ENCODE measurements around the gene TUBGCP2. TPM values are rescaled to one million over a fixed set of nuclear protein-coding genes. Genes with fewer than 3 reads are reported as not detected.

The TUBGCP2 gene
- total and polyA plus RNA-seq, 12 donors, result 31.5 to 77.6 (median 37.3) TPM

DNA sequence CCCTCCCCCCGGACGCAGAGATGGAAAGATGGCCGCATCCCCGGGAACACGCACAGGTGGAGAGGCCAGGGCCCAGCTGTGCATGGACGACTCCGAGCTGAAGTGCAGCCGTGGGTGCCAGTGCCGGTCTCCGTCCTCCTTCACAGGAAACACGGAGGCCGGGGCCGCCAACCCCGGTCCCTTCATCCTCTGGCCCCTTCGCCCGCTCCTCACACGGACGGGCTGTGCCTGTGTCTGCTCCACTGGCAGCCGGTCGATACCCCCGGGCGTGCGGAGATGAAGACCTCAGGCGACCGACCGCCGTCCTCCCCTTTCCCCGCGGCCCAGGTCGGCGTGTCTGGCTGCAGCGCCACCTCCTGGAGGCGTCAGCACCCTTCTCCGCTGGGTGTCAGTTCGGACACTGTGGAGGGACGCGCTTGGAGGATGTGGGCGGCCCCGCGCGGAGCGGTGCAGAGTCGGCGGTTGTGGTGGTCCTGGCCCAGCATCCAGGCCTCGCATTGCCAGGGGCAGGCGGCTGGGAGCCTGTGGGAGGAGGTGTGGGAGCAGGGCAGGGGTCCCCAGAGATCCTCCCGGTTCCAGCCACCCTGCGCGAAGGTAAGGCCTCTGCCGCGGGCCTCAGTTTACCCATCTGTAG lies 9.9 kb upstream of the TUBGCP2 start:
- DNase-seq (peak in 1 of 2 donors; percentile 63), ATAC-seq (peak; percentile 84 to 92 (median 86))
- 7 to 8% methylated on average over 51 of the region's 51 CpGs for WGBS, 2 donors
- intact Hi-C loops (cut with DNase I), result loop anchor here in 1 of 10 donors (10.0 kb wide), 1 partner anchor 174 kb away; no protein-coding TSS in a partner anchor
- H3K4me3 ChIP-seq, result peak overlapping the region in 8 of 10 donors; percentile 8 to 47 (median 38)
- no peak overlapping the region for H3K27ac ChIP-seq
- TF ChIP-seq CTCF (IDR thresholded peaks at IDR 0.05), result peak; percentile 18 to 85 (median 66)
- H3K27me3 ChIP-seq, result peaks cover 0 to 25% (median 15%) of the 10 kb centered on the region in 7 donors
- H3K4me1 ChIP-seq, result peaks cover 0 to 10% (median 6%) of the 10 kb centered on the region in 9 donors
- H3K36me3 ChIP-seq, result no peaks in the 10 kb centered on the region
- H3K9me3 ChIP-seq, result peaks cover 0 to 5% (median 0%) of the 10 kb centered on the region in 11 donors

- no peak overlapping the region for H3K4me3 ChIP-seq
- H3K9me3 ChIP-seq, result peaks cover 0 to 5% (median 0%) of the 10 kb centered on the region in 11 donors
- no peak overlapping the region for H3K27ac ChIP-seq
- ATAC-seq, result no peak
- peaks cover 0 to 10% (median 6%) of the 10 kb centered on the region in 9 donors for H3K4me1 ChIP-seq
- H3K36me3 ChIP-seq, result peaks cover 0 to 17% (median 7%) of the 10 kb centered on the region in 9 donors
- H3K27me3 ChIP-seq, result peaks cover 0 to 25% (median 15%) of the 10 kb centered on the region in 7 donors
- DNase-seq, result no peak
- 82 to 89% methylated on average over 7 of the region's 7 CpGs for WGBS, 2 donors
- no peak for TF ChIP-seq CTCF (IDR thresholded peaks at IDR 0.05)
- intact Hi-C loops (cut with DNase I), result loop anchor here in 1 of 10 donors (10.0 kb wide), 1 partner anchor 172 kb away; no protein-coding TSS in a partner anchor
Observed at GRCh38 chr10:133316732-133317131, 8.1 kb upstream of the TUBGCP2 start.

GRCh38 chr10:133316266-133316665 lies 7.6 kb upstream of the TUBGCP2 start:
- DNase-seq, result no peak
- Histone ChIP-seq H3K4me3 (no peak overlapping the region), H3K36me3 (peaks cover 0 to 21% (median 7%) of the 10 kb centered on the region in 9 donors), H3K27me3 (peaks cover 0 to 25% (median 15%) of the 10 kb centered on the region in 7 donors), H3K4me1 (peaks cover 0 to 10% (median 6%) of the 10 kb centered on the region in 9 donors), H3K9me3 (peaks cover 0 to 5% (median 0%) of the 10 kb centered on the region in 11 donors), H3K27ac (no peak overlapping the region)
- intact Hi-C loops (cut with DNase I), result loop anchor here in 1 of 10 donors (10.0 kb wide), 1 partner anchor 171 kb away; no protein-coding TSS in a partner anchor
- 91 to 94% methylated on average over 8 to 9 of the region's 9 CpGs for WGBS, 2 donors
- no peak for TF ChIP-seq CTCF (IDR thresholded peaks at IDR 0.05)
- no peak for ATAC-seq

- peaks cover 0 to 26% (median 7%) of the 10 kb centered on the region in 9 donors for H3K36me3 ChIP-seq
- TF ChIP-seq CTCF (IDR thresholded peaks at IDR 0.05), result no peak
- H3K4me3 ChIP-seq, result no peak overlapping the region
- no peak overlapping the region for H3K27ac ChIP-seq
- no peak for DNase-seq
- H3K27me3 ChIP-seq, result peaks cover 0 to 21% (median 15%) of the 10 kb centered on the region in 7 donors
- 85 to 91% methylated on average over 5 of the region's 5 CpGs for WGBS, 2 donors
- H3K4me1 ChIP-seq, result peaks cover 0 to 10% (median 6%) of the 10 kb centered on the region in 9 donors
- ATAC-seq, result no peak
- intact Hi-C loops (cut with DNase I), result loop anchor here in 1 of 10 donors (10.0 kb wide), 1 partner anchor 171 kb away; no protein-coding TSS in a partner anchor
- peaks cover 0 to 1% (median 0%) of the 10 kb centered on the region in 11 donors for H3K9me3 ChIP-seq
Observed at GRCh38 chr10:133315847-133316246, 7.2 kb upstream of the TUBGCP2 start.
